Gastroesophageal sphincter (tissue), 3 donors: ENCODE results near the gene OTOP1.
"Not testable (repeated sequence)": the region's sequence is repeated elsewhere in the genome, so short reads cannot be mapped to it uniquely, and the experiment has no call there.

Experiments used
- CTCF ChIP-seq, 4 experiments: fragments of 200-600 bp in 2 of 4; fragments of 450-650 bp in 2 of 4; sonication (generic) in 1 of 4; IDR thresholded peaks; one replicate each; pipeline ENCODE4 v1.5.1; 2017 to 2019; ENCODE audit warnings: antibody characterized with exemption in 4 of 4, mild to moderate bottlenecking in 2 of 4, moderate library complexity in 2 of 4
- POLR2A ChIP-seq, 2 donors: fragments of 450-650 bp; IDR thresholded peaks; one replicate each; pipeline ENCODE4 v1.6.1; 2017; ENCODE audit warnings: antibody characterized with exemption in 2 of 2, mild to moderate bottlenecking in 2 of 2, moderate library complexity in 1 of 2

GRCh38 chr4:4164532-4165173 lies 62.1 kb downstream of the OTOP1 start:
- TF ChIP-seq POLR2A, CTCF (IDR thresholded peaks at IDR 0.05): not testable (repeated sequence)
